ENCODE measurements around the gene IGSF21. TPM values are rescaled to one million over a fixed set of nuclear protein-coding genes. Genes with fewer than 3 reads are reported as not detected.

IGSF21 gene
- polyA plus RNA-seq, 1 of the 3 experiments (the other 2 are of a cell fraction), result not detected

- CTCF ChIA-PET, result interaction anchor here (1.1 to 1.4 kb wide), 3 partner anchors 10 to 16 kb away, joined by 3 to 6 read pairs (median 4); no protein-coding TSS in a partner anchor
- no peaks in the 10 kb centered on the region for H3K79me2 ChIP-seq (ENCODE audit: insufficient read depth)
- H3K4me1 ChIP-seq (ENCODE audit: control insufficient read depth in 1 of 2, insufficient read depth in 2 of 2, low read depth in 1 of 2, low read length in 1 of 2), result peaks cover 0 to 6% of the 10 kb centered on the region in 2 experiments; a peak in 1 of 4 replicates
- H4K20me1 ChIP-seq (ENCODE audit: insufficient read depth), result no peaks in the 10 kb centered on the region
- no peaks in the 10 kb centered on the region for H3K27me3 ChIP-seq (ENCODE audit: insufficient read depth)
- 51% methylated on average over 4 of the region's 4 CpGs for WGBS (ENCODE audit: low lambda C conversion rate)
- no peaks in the 10 kb centered on the region for H3F3A ChIP-seq (replicated peaks; ENCODE audit: insufficient read depth)
- H3K4me2 ChIP-seq, result no peak overlapping the region
- DNase-seq, result no peak
- POLR2A ChIA-PET, result no interaction called here
- no peak overlapping the region for H2AFZ ChIP-seq (ENCODE audit: low read depth)
- no peaks in the 10 kb centered on the region for H3K9me3 ChIP-seq
- no peaks in the 10 kb centered on the region for H3K36me3 ChIP-seq (replicated peaks in 1 of 2; ENCODE audit: control insufficient read depth in 1 of 2, insufficient read depth in 2 of 2, low read length in 1 of 2)
- no peak overlapping the region for H3K4me3 ChIP-seq (ENCODE audit: low read depth in 2 of 2, low read length in 1 of 2)
- H3K9ac ChIP-seq, result no peak overlapping the region
- H3K27ac ChIP-seq (ENCODE audit: low read depth in 2 of 2, low read length in 1 of 2), result no peak overlapping the region
- H3K9me2 ChIP-seq, result no peaks in the 10 kb centered on the region
- TF ChIP-seq YY1 (IDR thresholded peaks at IDR 0.05; ENCODE audit: low read depth) (no peak), TCF12 (IDR thresholded peaks at IDR 0.05) (no peak), SMC3 (IDR thresholded peaks at IDR 0.05; ENCODE audit: low read depth, low read length) (no peak), TAF1 (IDR thresholded peaks at IDR 0.05; ENCODE audit: borderline replicate concordance, low read depth, low read length) (no peak), ELF1 (IDR thresholded peaks at IDR 0.05) (no peak), FOXM1 (IDR thresholded peaks at IDR 0.05; ENCODE audit: low read depth) (no peak), GATA2 (CRISPR knock-in tag; IDR thresholded peaks at IDR 0.05) (no peak), NFIC (IDR thresholded peaks at IDR 0.05; ENCODE audit: borderline replicate concordance) (no peak)
Observed at GRCh38 chr1:18124977-18125376, 17.4 kb downstream of the IGSF21 start.

- no peaks in the 10 kb centered on the region for H3K27me3 ChIP-seq (ENCODE audit: insufficient read depth)
- H3K9me3 ChIP-seq, result no peaks in the 10 kb centered on the region
- H3K4me3 ChIP-seq (ENCODE audit: low read depth in 2 of 2, low read length in 1 of 2), result no peak overlapping the region
- no peak overlapping the region for H3K9ac ChIP-seq
- H3K79me2 ChIP-seq (ENCODE audit: insufficient read depth), result no peaks in the 10 kb centered on the region
- H3K4me2 ChIP-seq, result no peak overlapping the region
- CTCF ChIA-PET, result interaction anchor here (1.3 to 3.1 kb wide), 5 partner anchors 10 to 22 kb away, joined by 3 to 10 read pairs (median 10); partner anchors contain the start of gene IGSF21
- H4K20me1 ChIP-seq (ENCODE audit: insufficient read depth), result no peaks in the 10 kb centered on the region
- TF ChIP-seq FOSL2 (IDR thresholded peaks at IDR 0.05; ENCODE audit: borderline replicate concordance, low read depth) (no peak), POLR2AphosphoS5 (IDR thresholded peaks at IDR 0.05; ENCODE audit: low read depth, low read length) (no peak), MEF2A (IDR thresholded peaks at IDR 0.05; ENCODE audit: borderline replicate concordance, low read depth) (no peak), RXRA (IDR thresholded peaks at IDR 0.05; ENCODE audit: borderline replicate concordance, low read depth) (no peak), IRF3 (IDR thresholded peaks at IDR 0.05; ENCODE audit: low read depth, low read length) (no peak), CHD2 (IDR thresholded peaks at IDR 0.05; ENCODE audit: low read length, partially characterized antibody) (no peak), PBX3 (IDR thresholded peaks at IDR 0.05) (no peak), CTCF (IDR thresholded peaks at IDR 0.05) (no peak), ZBTB33 (IDR thresholded peaks at IDR 0.05; ENCODE audit: borderline replicate concordance, low read depth) (no peak), FOXM1 (IDR thresholded peaks at IDR 0.05; ENCODE audit: low read depth) (no peak), MAX (IDR thresholded peaks at IDR 0.05; ENCODE audit: low read depth) (no peak), EP300 (IDR thresholded peaks at IDR 0.05; ENCODE audit: borderline replicate concordance in 1 of 2, low read depth in 1 of 2, low read length in 1 of 2) (no peak), YY1 (IDR thresholded peaks at IDR 0.05; ENCODE audit: low read depth) (no peak), TEAD4 (IDR thresholded peaks at IDR 0.05; ENCODE audit: borderline replicate concordance, insufficient read depth) (no peak), SMC3 (IDR thresholded peaks at IDR 0.05; ENCODE audit: low read depth, low read length) (no peak)
- H3K36me3 ChIP-seq (replicated peaks in 1 of 2; ENCODE audit: control insufficient read depth in 1 of 2, insufficient read depth in 2 of 2, low read length in 1 of 2), result no peaks in the 10 kb centered on the region
- H3K9me2 ChIP-seq, result no peaks in the 10 kb centered on the region
- H2AFZ ChIP-seq (ENCODE audit: low read depth), result no peak overlapping the region
- no peak for DNase-seq
- 30% methylated on average over 5 of the region's 5 CpGs for WGBS (ENCODE audit: low lambda C conversion rate)
- no peaks in the 10 kb centered on the region for H3F3A ChIP-seq (replicated peaks; ENCODE audit: insufficient read depth)
- H3K4me1 ChIP-seq (ENCODE audit: control insufficient read depth in 1 of 2, insufficient read depth in 2 of 2, low read depth in 1 of 2, low read length in 1 of 2), result peaks cover 0 to 6% of the 10 kb centered on the region in 2 experiments; a peak in 1 of 4 replicates
- POLR2A ChIA-PET, result no interaction called here
- H3K27ac ChIP-seq (ENCODE audit: low read depth in 2 of 2, low read length in 1 of 2), result no peak overlapping the region
Observed at GRCh38 chr1:18126616-18127015, 19.0 kb downstream of the IGSF21 start.
